WTC11 (cell line): ENCODE measurements around the gene CCL4. TPM values are rescaled to one million over a fixed set of nuclear protein-coding genes. Genes with fewer than 3 reads are reported as not detected.

Source experiments
- ATAC-seq: fragments of 200-7000 bp; cut with Tn5 transposase; 2 replicates; pipeline ENCODE4 v1.10.0; 2021; ENCODE audit warnings: mild to moderate bottlenecking, moderate library complexity
- CTCF ChIA-PET: fragments of 300-600 bp; sonication (Branson Sonifier 250); formaldehyde crosslinking; loops from one replicate; lab custom pipeline; 2021; ENCODE audit warnings: antibody characterized with exemption; lab: Charles Lee
- POLR2A ChIA-PET: fragments of 350-600 bp; sonication (Branson Sonifier 250); formaldehyde crosslinking; loops from one replicate; lab custom pipeline; 2021; ENCODE audit warnings: antibody characterized with exemption; lab: Charles Lee
- DNase-seq: peaks from one replicate; pipeline ENCODE4 v3.0.0; 2021; ENCODE audit warnings: low spot score
- H3K27ac Mint-ChIP-seq: 2 replicates; pipeline ENCODE4 v1.8.0; 2021; ENCODE audit warnings: mixed read lengths
- H3K27me3 Mint-ChIP-seq: 2 replicates; pipeline ENCODE4 v1.8.0; 2021; ENCODE audit warnings: low read depth, mild to moderate bottlenecking, moderate library complexity, mixed read lengths
- H3K36me3 Mint-ChIP-seq: 2 replicates; pipeline ENCODE4 v1.8.0; 2021; ENCODE audit warnings: mixed read lengths
- H3K4me1 Mint-ChIP-seq: 2 replicates; pipeline ENCODE4 v1.8.0; 2022; ENCODE audit warnings: mixed read lengths
- H3K4me3 Mint-ChIP-seq: 2 replicates; pipeline ENCODE4 v1.8.0; 2021; ENCODE audit warnings: mild to moderate bottlenecking, moderate library complexity, mixed read lengths
- H3K9me3 Mint-ChIP-seq: 2 replicates; pipeline ENCODE4 v1.8.0; 2021; ENCODE audit warnings: mixed read lengths
- CBFB ChIP-seq: sonication (generic); formaldehyde crosslinking; IDR thresholded peaks from 2 replicates; pipeline ENCODE4 v1.8.1; 2022; ENCODE audit warnings: mild to moderate bottlenecking, low read depth, missing genetic modification reagents
- CREB1 ChIP-seq: sonication (generic); formaldehyde crosslinking; IDR thresholded peaks from 2 replicates; pipeline ENCODE4 v1.8.0; 2023; ENCODE audit warnings: mild to moderate bottlenecking, missing genetic modification reagents
- ETV6 ChIP-seq: sonication (generic); formaldehyde crosslinking; IDR thresholded peaks from 2 replicates; pipeline ENCODE4 v1.8.1; 2022; ENCODE audit warnings: mild to moderate bottlenecking, missing genetic modification reagents
- FOXJ3 ChIP-seq: sonication (generic); formaldehyde crosslinking; IDR thresholded peaks from 2 replicates; pipeline ENCODE4 v1.9.0; 2021; ENCODE audit warnings: missing genetic modification reagents, mild to moderate bottlenecking, borderline replicate concordance
- GRHL2 ChIP-seq: fragments of 250-450 bp; sonication (Bioruptor Pico); IDR thresholded peaks from 2 replicates; pipeline ENCODE4 v1.8.0; 2022; ENCODE audit warnings: mild to moderate bottlenecking, moderate library complexity; ENCODE audit not compliant: insufficient replicate concordance, severe bottlenecking
- GTF2I ChIP-seq: fragments of 250-450 bp; sonication (Bioruptor Pico); conservative IDR thresholded peaks from 2 replicates; pipeline ENCODE4 v1.4.0; 2021; ENCODE audit warnings: mild to moderate bottlenecking
- HMGA2 ChIP-seq: fragments of 250-450 bp; sonication (Bioruptor Pico); IDR thresholded peaks from 2 replicates; pipeline ENCODE4 v1.4.0; 2021; ENCODE audit warnings: mild to moderate bottlenecking, moderate library complexity
- HMGXB4 ChIP-seq: sonication (generic); formaldehyde crosslinking; IDR thresholded peaks from 2 replicates; pipeline ENCODE4 v1.8.1; 2023; ENCODE audit warnings: mild to moderate bottlenecking, moderate library complexity, missing genetic modification reagents
- JAZF1 ChIP-seq: fragments of 250-450 bp; sonication (Bioruptor Pico); IDR thresholded peaks from 2 replicates; pipeline ENCODE4 v1.9.0; 2021; ENCODE audit warnings: moderate library complexity, mild to moderate bottlenecking, inconsistent platforms
- MYBL2 ChIP-seq: sonication (generic); formaldehyde crosslinking; IDR thresholded peaks from 2 replicates; pipeline ENCODE4 v1.8.1; 2023; ENCODE audit warnings: mild to moderate bottlenecking, moderate library complexity, missing genetic modification reagents
- NFATC4 ChIP-seq: fragments of 250-450 bp; sonication (Bioruptor Pico); IDR thresholded peaks from 2 replicates; pipeline ENCODE4 v1.9.0; 2021; ENCODE audit warnings: mild to moderate bottlenecking
- SOX15 ChIP-seq: fragments of 250-450 bp; sonication (Bioruptor Pico); IDR thresholded peaks from 2 replicates; pipeline ENCODE4 v1.9.0; 2021; ENCODE audit warnings: mild to moderate bottlenecking
- STAT6 ChIP-seq: sonication (generic); formaldehyde crosslinking; conservative IDR thresholded peaks from 2 replicates; pipeline ENCODE4 v1.8.1; 2023; ENCODE audit warnings: mild to moderate bottlenecking, low read depth, missing genetic modification reagents, moderate library complexity
- USF2 ChIP-seq: sonication (generic); formaldehyde crosslinking; IDR thresholded peaks from 2 replicates; pipeline ENCODE4 v1.8.1; 2023; ENCODE audit warnings: mild to moderate bottlenecking, missing genetic modification reagents, moderate library complexity
- ZBTB21 ChIP-seq: sonication (generic); formaldehyde crosslinking; IDR thresholded peaks from 2 replicates; pipeline ENCODE4 v1.8.1; 2023; ENCODE audit warnings: mild to moderate bottlenecking, missing genetic modification reagents, borderline replicate concordance
- ZNF232 ChIP-seq: sonication (generic); formaldehyde crosslinking; IDR thresholded peaks from 2 replicates; pipeline ENCODE4 v1.8.0; 2022; ENCODE audit warnings: mild to moderate bottlenecking, missing genetic modification reagents
- ZNF532 ChIP-seq: fragments of 250-450 bp; sonication (Bioruptor Pico); IDR thresholded peaks from 2 replicates; pipeline ENCODE4 v1.9.0; 2021; ENCODE audit warnings: mild to moderate bottlenecking, borderline replicate concordance
- total RNA-seq: library from RNA; stranded (reverse); gene quantifications from 3 replicates; pipeline ENCODE4 v1.2.3, GENCODE V29; 2021
- TF ChIP-seq, protein P1 (sequence below): sonication (generic); formaldehyde crosslinking; IDR thresholded peaks from 2 replicates; pipeline ENCODE4 v1.8.0; 2022; ENCODE audit warnings: mild to moderate bottlenecking, missing genetic modification reagents

CCL4 gene
- total RNA-seq, 1 experiment from 2014 or later, result 0.48 TPM

GRCh38 chr17:36060816-36061215, 42.8 kb upstream of the CCL4 start:
- Mint-ChIP-seq H3K27ac (no peak overlapping the region), H3K36me3 (no peaks in the 10 kb centered on the region), H3K4me1 (no peaks in the 10 kb centered on the region), H3K4me3 (no peak overlapping the region), H3K9me3 (peaks cover 4% of the 10 kb centered on the region), H3K27me3 (no peaks in the 10 kb centered on the region; the same call in 1 of the 2 replicates)
- TF ChIP-seq GTF2I, result no peak
- TF ChIP-seq HMGXB4 (CRISPR knock-in tag), result no peak
- ChIA-PET CTCF (interaction anchor here (2.9 kb wide), 1 partner anchor 12 kb away, joined by 15 read pairs; no protein-coding TSS in a partner anchor), POLR2A (no interaction called here)
- ATAC-seq (no peak), DNase-seq (no peak)

DNA sequence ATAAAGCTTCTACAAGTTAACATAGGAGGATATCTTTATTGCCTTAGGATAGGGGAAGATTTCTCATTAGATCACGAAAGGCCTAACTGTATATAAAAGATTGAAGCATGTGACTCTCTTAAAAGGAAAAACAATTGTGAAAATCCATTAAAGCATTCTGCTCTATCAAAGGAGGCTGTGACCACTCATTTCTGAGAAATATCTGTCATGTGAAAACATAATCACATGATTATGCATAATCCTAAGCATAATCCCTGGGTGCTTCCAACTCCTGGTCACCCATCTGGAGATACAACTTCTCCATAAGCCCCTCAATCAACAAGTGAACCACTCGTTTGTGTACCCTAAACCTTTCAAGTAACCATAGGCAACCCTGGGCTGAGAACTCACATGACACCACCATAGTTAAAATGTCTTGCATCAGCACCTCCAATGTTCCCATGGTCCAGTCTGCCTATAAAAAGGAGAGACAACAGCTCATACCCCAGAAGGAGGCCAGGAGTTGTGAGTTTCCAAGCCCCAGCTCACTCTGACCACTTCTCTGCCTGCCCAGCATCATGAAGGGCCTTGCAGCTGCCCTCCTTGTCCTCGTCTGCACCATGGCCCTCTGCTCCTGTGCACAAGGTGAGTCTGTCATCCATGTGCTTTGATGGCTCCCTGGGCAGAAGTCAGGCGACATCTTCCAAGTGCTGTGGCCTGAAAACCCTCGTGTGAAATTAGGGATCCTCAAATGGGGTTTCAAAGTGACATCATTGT, 39.7 kb upstream of the CCL4 start, which contains the start of gene CCL18:
Gene CCL18, plus strand, starts transcription at position 487 of the 756 bp plus-strand sequence. Its CDS starts 71 bp downstream, at position 558.
- Mint-ChIP-seq H3K27me3 (peaks cover 4% of the 10 kb centered on the region), H3K4me3 (no peak within 1 kb of the TSS), H3K36me3 (no peaks in the 10 kb centered on the region), H3K9me3 (peaks cover 19% of the 10 kb centered on the region)
- no peak for DNase-seq
- ChIA-PET POLR2A (no interaction called here), CTCF (interaction anchor here (1.0 to 1.3 kb wide), 2 partner anchors 9 to 419 kb away, joined by 3 read pairs; no protein-coding TSS in a partner anchor)
- ATAC-seq, result no peak
- TF ChIP-seq USF2 (CRISPR knock-in tag) (no peak), ZBTB21 (CRISPR knock-in tag) (no peak), GRHL2 (CRISPR knock-in tag) (no peak), JAZF1 (CRISPR knock-in tag) (no peak)
- TF ChIP-seq, all 79 proteins: peak for 0
- Mint-ChIP-seq H3K27ac (no peak within 1 kb of the TSS), H3K4me1 (no peaks in the 10 kb centered on the region)

DNA sequence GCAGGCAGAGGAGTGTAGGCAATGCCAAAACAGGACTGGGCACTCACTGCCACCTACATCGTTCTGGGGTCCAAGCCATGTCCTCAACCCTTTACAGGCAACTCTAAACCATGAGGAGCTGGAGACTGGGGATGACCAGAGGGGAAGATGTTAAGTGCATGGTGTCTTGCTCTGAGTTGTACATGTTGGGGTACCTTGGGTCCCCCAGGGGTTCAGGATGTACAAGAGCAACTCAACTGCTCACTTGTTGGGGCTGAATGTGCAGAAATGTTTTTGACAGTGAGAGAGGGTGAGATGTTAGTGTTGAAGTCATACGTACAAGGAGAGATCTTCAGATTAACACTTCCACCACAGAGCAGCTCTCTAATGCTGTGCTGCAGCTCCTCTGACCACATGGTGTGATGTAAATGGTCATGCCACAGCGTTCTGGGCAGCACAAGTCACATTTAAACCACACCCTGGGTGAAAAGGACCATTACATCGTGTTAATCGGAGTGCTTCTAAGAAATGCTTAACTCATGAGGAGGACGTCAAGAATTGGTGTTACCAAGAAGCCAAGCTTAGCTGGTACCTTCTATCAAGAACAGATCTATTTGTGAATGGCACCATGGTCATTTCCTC, 37.2 kb upstream of the CCL4 start:
- ATAC-seq (no peak), DNase-seq (no peak)
- CTCF ChIA-PET, result interaction anchor here (1.1 kb wide), 1 partner anchor 52 kb away, joined by 3 read pairs; no protein-coding TSS in a partner anchor
- Mint-ChIP-seq H3K27ac (no peak overlapping the region), H3K27me3 (peaks cover 4% of the 10 kb centered on the region), H3K4me3 (no peak overlapping the region), H3K36me3 (no peaks in the 10 kb centered on the region), H3K9me3 (peaks cover 15% of the 10 kb centered on the region), H3K4me1 (no peaks in the 10 kb centered on the region)
- POLR2A ChIA-PET, result no interaction called here
- TF ChIP-seq HMGA2 (CRISPR knock-in tag) (no peak), CREB1 (CRISPR knock-in tag) (no peak), FOXJ3 (CRISPR knock-in tag) (no peak), MYBL2 (no peak), ETV6 (CRISPR knock-in tag) (no peak), NFATC4 (CRISPR knock-in tag) (no peak), ZNF232 (no peak), SOX15 (CRISPR knock-in tag) (no peak), CBFB (CRISPR knock-in tag) (no peak), STAT6 (CRISPR knock-in tag) (no peak), ZNF532 (no peak), JAZF1 (CRISPR knock-in tag) (no peak)
- TF ChIP-seq, protein P1, sequence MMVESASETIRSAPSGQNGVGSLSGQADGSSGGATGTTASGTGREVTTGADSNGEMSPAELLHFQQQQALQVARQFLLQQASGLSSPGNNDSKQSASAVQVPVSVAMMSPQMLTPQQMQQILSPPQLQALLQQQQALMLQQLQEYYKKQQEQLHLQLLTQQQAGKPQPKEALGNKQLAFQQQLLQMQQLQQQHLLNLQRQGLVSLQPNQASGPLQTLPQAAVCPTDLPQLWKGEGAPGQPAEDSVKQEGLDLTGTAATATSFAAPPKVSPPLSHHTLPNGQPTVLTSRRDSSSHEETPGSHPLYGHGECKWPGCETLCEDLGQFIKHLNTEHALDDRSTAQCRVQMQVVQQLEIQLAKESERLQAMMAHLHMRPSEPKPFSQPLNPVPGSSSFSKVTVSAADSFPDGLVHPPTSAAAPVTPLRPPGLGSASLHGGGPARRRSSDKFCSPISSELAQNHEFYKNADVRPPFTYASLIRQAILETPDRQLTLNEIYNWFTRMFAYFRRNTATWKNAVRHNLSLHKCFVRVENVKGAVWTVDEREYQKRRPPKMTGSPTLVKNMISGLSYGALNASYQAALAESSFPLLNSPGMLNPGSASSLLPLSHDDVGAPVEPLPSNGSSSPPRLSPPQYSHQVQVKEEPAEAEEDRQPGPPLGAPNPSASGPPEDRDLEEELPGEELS (CRISPR knock-in tag), result no peak
